ENCODE data around the gene COX6A2.

- TF ChIP-seq CTCF (IDR thresholded peaks at IDR 0.05) (no peak), EP300 (IDR thresholded peaks at IDR 0.05) (no peak), POLR2A (IDR thresholded peaks at IDR 0.05) (no peak), POLR2AphosphoS5 (IDR thresholded peaks at IDR 0.05) (no peak)
Measured at GRCh38 chr16:31474773-31475738, 46.9 kb upstream of the COX6A2 start.
